ENCODE results near the gene PARD3. TPM values are rescaled to one million over a fixed set of nuclear protein-coding genes. Genes with fewer than 3 reads are reported as not detected.
A peak's percentile ranks its signal among the peaks of the same experiment; 100 is the strongest.

The PARD3 gene
- total and polyA plus RNA-seq, 10 of the 15 experiments (the other 5 are each of a cell fraction or from before 2014, with no cell fraction given) = 2.6 to 43.1 (median 13.9) TPM

- no peak overlapping the region for H2AFZ ChIP-seq (ENCODE audit: control insufficient read depth, low read depth, low read length)
- no peaks in the 10 kb centered on the region for H3K79me2 ChIP-seq (ENCODE audit: control insufficient read depth, insufficient read depth, low read length)
- no TSS peak for BruUV-seq (replicated peaks)
- no peak overlapping the region for H3K9ac ChIP-seq (ENCODE audit: control insufficient read depth, insufficient read depth, low read length)
- FAIRE-seq (no peak), ATAC-seq (peak; percentile 87), DNase-seq (ENCODE audit: low read depth, low spot score) (peak; percentile 34)
- ChIA-PET RAD21 (ENCODE audit: unreplicated experiment) (interaction anchor here (0.6 to 2.2 kb wide), 8 partner anchors 10 to 803 kb away, joined by 3 to 8 read pairs (median 4); no protein-coding TSS in a partner anchor), POLR2A (interaction anchor here (2.1 kb wide), 1 partner anchor 10 kb away, joined by 7 read pairs; no protein-coding TSS in a partner anchor), SMC1A (ENCODE audit: uncharacterized antibody, unreplicated experiment) (interaction anchor here (0.6 to 5.6 kb wide), 11 partner anchors 10 to 393 kb away, joined by 3 to 40 read pairs (median 4); no protein-coding TSS in a partner anchor), CTCF (interaction anchor here (1.0 to 2.0 kb wide), 3 partner anchors 10 to 576 kb away, joined by 3 to 9 read pairs (median 7); no protein-coding TSS in a partner anchor)
- no peaks in the 10 kb centered on the region for H3K27me3 ChIP-seq (replicated peaks in 1 of 2; ENCODE audit: control insufficient read depth in 2 of 2, insufficient read depth in 2 of 2, low read length in 1 of 2)
- no peaks in the 10 kb centered on the region for H3K4me1 ChIP-seq (ENCODE audit: control insufficient read depth, insufficient read depth, low read length)
- in situ Hi-C loops (cut with MboI) (no loop called here), intact Hi-C loops (cut with micrococcal nuclease; ENCODE audit: unreplicated experiment) (no loop called here)
- H3K9me3 ChIP-seq (replicated peaks; ENCODE audit: control insufficient read depth, insufficient read depth, low read length) = no peaks in the 10 kb centered on the region
- no peak overlapping the region for H3K4me2 ChIP-seq (ENCODE audit: control insufficient read depth, insufficient read depth)
- no peak overlapping the region for H3K4me3 ChIP-seq
- TF ChIP-seq ZNF384 (IDR thresholded peaks at IDR 0.05; ENCODE audit: borderline replicate concordance, low read depth, low read length) = 0 out of 2 replicates have a peak, but pooled peaks have one; percentile 59
- no peak for TF ChIP-seq KLF5 (IDR thresholded peaks at IDR 0.05; ENCODE audit: partially characterized antibody)
- peak; percentile 74 for TF ChIP-seq IKZF1 (conservative IDR thresholded peaks at IDR 0.05)
- TF ChIP-seq SMARCA5 (IDR thresholded peaks at IDR 0.05) = 0 out of 2 replicates have a peak, but pooled peaks have one; percentile 3
- TF ChIP-seq MTA2 (IDR thresholded peaks at IDR 0.05; ENCODE audit: low read depth) = peak; percentile 60
- no peak for TF ChIP-seq NR2C2 (IDR thresholded peaks at IDR 0.05; ENCODE audit: borderline replicate concordance, control insufficient read depth, insufficient read length, low read depth)
- TF ChIP-seq SKIL (IDR thresholded peaks at IDR 0.05; ENCODE audit: low read depth, poor library complexity, severe bottlenecking) = no peak
- peak; percentile 56; the same call in 1 of the 2 replicates for TF ChIP-seq SPI1 (IDR thresholded peaks at IDR 0.05; ENCODE audit: borderline replicate concordance, insufficient read depth, low read depth, low read length)
- peak; percentile 38; the same call in 1 of the 2 replicates for TF ChIP-seq DPF2 (IDR thresholded peaks at IDR 0.05)
- TF ChIP-seq IKZF2 (IDR thresholded peaks at IDR 0.05) = peak; percentile 70 to 72; a peak in 3 of 4 replicates
- TF ChIP-seq BHLHE40 (IDR thresholded peaks at IDR 0.05; ENCODE audit: borderline replicate concordance in 1 of 2, low read depth in 2 of 2, low read length in 1 of 2) = peak in 1 of 2 experiments; percentile 28; a peak in 1 of 4 replicates
- peak; percentile 21 for TF ChIP-seq MEF2B (IDR thresholded peaks at IDR 0.05; ENCODE audit: partially characterized antibody, poor library complexity, severe bottlenecking)
- TF ChIP-seq EP300 (IDR thresholded peaks at IDR 0.05; ENCODE audit: borderline replicate concordance in 1 of 2, control insufficient read depth in 1 of 2, low read depth in 2 of 2, low read length in 2 of 2) = peak in 1 of 2 experiments; percentile 55; a peak in 1 of 4 replicates
- H3K27ac ChIP-seq (ENCODE audit: control insufficient read depth, insufficient read depth) = no peak overlapping the region
- H4K20me1 ChIP-seq (ENCODE audit: control insufficient read depth, insufficient read depth) = no peaks in the 10 kb centered on the region
- WGBS (ENCODE audit: insufficient coverage, insufficient replicate concordance, low lambda C conversion rate, missing lambda C conversion rate) = 10% methylated on average over 5 of the region's 5 CpGs
- H3K36me3 ChIP-seq (ENCODE audit: control insufficient read depth in 2 of 2, insufficient read depth in 2 of 2, low read length in 1 of 2) = no peaks in the 10 kb centered on the region
Observed at GRCh38 chr10:34135515-34135914, 679.6 kb downstream of the PARD3 start.

Data from GM12878 (cell line).